ENCODE measurements around the gene OPN3. TPM values are rescaled to one million over a fixed set of nuclear protein-coding genes. Genes with fewer than 3 reads are reported as not detected.

Gene OPN3
- total RNA-seq, 3 donors from 2014 or later = 12.0 to 22.4 (median 16.1) TPM

DNA sequence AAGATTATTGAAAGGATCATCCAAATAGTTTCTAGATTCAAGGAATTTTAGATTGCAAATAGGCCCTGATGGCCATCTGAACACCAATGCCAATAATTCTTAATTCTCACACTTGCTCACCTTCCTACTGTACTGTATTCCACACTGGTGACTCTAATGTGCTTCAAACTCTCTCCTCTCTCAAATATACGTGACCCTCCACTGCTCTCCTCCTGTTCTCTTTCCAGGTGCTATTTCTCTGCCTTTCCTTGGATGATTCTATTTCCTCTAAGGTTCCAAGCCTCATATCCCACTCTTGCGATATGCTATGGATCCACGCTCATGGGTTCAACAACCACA is 79.4 kb downstream of the OPN3 start:
- Histone ChIP-seq H3K4me3 (no peak overlapping the region), H3K4me1 (no peaks in the 10 kb centered on the region), H3K27ac (no peak overlapping the region), H3K9me3 (no peaks in the 10 kb centered on the region), H3K36me3 (no peaks in the 10 kb centered on the region), H3K27me3 (no peaks in the 10 kb centered on the region)
- no peak for DNase-seq (ENCODE audit: low spot score in 2 of 2)
- TF ChIP-seq, protein P1, sequence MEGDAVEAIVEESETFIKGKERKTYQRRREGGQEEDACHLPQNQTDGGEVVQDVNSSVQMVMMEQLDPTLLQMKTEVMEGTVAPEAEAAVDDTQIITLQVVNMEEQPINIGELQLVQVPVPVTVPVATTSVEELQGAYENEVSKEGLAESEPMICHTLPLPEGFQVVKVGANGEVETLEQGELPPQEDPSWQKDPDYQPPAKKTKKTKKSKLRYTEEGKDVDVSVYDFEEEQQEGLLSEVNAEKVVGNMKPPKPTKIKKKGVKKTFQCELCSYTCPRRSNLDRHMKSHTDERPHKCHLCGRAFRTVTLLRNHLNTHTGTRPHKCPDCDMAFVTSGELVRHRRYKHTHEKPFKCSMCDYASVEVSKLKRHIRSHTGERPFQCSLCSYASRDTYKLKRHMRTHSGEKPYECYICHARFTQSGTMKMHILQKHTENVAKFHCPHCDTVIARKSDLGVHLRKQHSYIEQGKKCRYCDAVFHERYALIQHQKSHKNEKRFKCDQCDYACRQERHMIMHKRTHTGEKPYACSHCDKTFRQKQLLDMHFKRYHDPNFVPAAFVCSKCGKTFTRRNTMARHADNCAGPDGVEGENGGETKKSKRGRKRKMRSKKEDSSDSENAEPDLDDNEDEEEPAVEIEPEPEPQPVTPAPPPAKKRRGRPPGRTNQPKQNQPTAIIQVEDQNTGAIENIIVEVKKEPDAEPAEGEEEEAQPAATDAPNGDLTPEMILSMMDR (IDR thresholded peaks at IDR 0.05) = no peak
- no peak for TF ChIP-seq POLR2A (IDR thresholded peaks at IDR 0.05)
- no peak for TF ChIP-seq POLR2AphosphoS5 (IDR thresholded peaks at IDR 0.05)
- intact Hi-C loops (cut with DNase I; ENCODE audit: low total_unique reads) = no loop called here

DNA sequence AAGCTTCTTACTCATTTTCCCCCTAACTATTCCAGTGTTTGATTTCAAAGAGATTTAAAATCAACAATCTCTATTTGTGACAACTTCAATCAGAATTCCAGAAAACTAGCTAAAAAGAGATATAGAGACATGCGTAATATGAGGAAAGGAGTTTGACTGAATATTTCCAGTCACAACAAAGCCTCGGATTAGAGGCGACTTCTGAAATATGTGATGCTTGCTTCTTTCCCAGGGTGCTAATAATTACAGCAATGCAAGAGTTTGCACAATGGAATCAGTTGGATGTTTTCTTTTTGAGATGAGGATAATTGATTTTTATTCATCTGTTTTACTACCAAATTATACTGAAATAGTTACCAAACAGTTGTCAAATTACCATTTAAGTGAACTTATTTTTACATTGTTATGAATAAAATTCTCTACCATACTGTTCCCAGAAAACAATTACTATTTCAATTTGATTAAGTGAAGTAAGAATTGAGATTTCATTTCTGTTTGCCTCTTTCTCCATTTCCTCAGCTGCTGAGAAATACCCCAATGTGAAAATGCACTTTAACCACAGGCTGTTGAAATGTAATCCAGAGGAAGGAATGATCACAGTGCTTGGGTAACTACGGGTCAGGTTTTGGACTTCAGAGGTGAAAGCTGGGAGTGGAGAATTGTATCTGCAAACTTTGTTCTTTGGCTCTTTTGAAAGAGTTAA is 79.9 kb downstream of the OPN3 start:
- TF ChIP-seq POLR2A (IDR thresholded peaks at IDR 0.05) (no peak), POLR2AphosphoS5 (IDR thresholded peaks at IDR 0.05) (no peak)
- TF ChIP-seq, protein P1 (IDR thresholded peaks at IDR 0.05) = no peak
- Histone ChIP-seq H3K9me3 (no peaks in the 10 kb centered on the region), H3K4me3 (no peak overlapping the region), H3K27me3 (no peaks in the 10 kb centered on the region), H3K4me1 (no peaks in the 10 kb centered on the region), H3K36me3 (no peaks in the 10 kb centered on the region), H3K27ac (no peak overlapping the region)
- intact Hi-C loops (cut with DNase I; ENCODE audit: low total_unique reads) = no loop called here
- no peak for DNase-seq (ENCODE audit: low spot score in 2 of 2)

DNA sequence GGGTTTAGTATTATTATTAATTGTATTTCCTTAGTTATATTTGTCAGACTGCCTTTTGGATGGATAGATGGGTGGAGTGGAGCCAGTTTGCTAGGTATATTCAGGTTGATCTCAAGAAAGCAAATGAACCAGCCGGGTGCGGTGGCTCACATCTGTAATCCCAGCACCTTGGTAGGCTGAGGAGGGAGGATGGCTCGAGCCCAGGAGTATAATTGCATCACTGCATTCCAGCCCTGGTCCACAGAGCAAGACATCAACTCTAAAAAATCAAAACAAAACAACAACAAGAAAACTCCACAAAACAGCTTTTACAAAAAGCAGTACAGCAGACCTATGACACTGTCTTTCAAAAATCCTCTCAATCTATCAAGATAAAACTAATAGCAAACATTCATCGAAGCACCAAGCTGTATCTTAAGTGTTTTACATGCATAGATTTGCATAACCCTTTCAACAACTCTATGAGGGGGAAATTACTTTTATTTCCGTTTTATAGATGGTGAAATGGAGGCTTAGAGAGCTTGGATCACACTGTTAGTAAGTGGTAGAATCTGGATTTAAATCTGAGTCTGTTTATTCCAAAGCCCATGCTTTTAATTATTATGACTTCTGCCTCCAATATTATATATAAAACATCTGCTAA is 82.5 kb downstream of the OPN3 start:
- H3K4me3 ChIP-seq = no peak overlapping the region
- H3K36me3 ChIP-seq = no peaks in the 10 kb centered on the region
- no peaks in the 10 kb centered on the region for H3K9me3 ChIP-seq
- intact Hi-C loops (cut with DNase I; ENCODE audit: low total_unique reads) = no loop called here
- no peak for DNase-seq (ENCODE audit: low spot score in 2 of 2)
- H3K27ac ChIP-seq = no peak overlapping the region
- H3K27me3 ChIP-seq = no peaks in the 10 kb centered on the region
- H3K4me1 ChIP-seq = no peaks in the 10 kb centered on the region
- TF ChIP-seq POLR2A (IDR thresholded peaks at IDR 0.05) = no peak
- TF ChIP-seq POLR2AphosphoS5 (IDR thresholded peaks at IDR 0.05) = no peak
- TF ChIP-seq, protein P1 (IDR thresholded peaks at IDR 0.05) = no peak

DNA sequence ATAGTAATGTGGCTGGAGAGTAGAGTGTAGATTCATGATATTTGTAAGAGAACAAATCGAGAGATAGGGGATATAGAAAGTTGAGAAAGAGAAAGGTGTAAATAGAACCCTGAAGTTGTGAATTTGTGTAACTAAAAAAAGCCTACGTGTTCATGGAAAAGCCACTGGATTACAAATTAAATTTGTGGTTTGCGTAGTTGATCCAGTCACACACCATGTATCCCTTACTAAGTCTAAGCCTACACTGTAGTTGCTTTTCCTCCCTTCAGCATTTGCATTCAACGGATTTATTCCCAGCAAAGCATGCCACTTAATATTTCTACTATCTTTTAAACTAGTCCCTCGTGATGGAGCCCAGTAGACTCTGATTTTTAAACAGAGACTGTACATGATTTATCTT is 83.1 kb downstream of the OPN3 start:
- H3K27ac ChIP-seq = no peak overlapping the region
- no peak overlapping the region for H3K4me3 ChIP-seq
- no peaks in the 10 kb centered on the region for H3K27me3 ChIP-seq
- no peaks in the 10 kb centered on the region for H3K4me1 ChIP-seq
- no peaks in the 10 kb centered on the region for H3K9me3 ChIP-seq
- no peak for DNase-seq (ENCODE audit: low spot score in 2 of 2)
- TF ChIP-seq POLR2A (IDR thresholded peaks at IDR 0.05) = no peak
- TF ChIP-seq POLR2AphosphoS5 (IDR thresholded peaks at IDR 0.05) = no peak
- TF ChIP-seq, protein P1 (IDR thresholded peaks at IDR 0.05) = no peak
- no peaks in the 10 kb centered on the region for H3K36me3 ChIP-seq
- intact Hi-C loops (cut with DNase I; ENCODE audit: low total_unique reads) = no loop called here

DNA sequence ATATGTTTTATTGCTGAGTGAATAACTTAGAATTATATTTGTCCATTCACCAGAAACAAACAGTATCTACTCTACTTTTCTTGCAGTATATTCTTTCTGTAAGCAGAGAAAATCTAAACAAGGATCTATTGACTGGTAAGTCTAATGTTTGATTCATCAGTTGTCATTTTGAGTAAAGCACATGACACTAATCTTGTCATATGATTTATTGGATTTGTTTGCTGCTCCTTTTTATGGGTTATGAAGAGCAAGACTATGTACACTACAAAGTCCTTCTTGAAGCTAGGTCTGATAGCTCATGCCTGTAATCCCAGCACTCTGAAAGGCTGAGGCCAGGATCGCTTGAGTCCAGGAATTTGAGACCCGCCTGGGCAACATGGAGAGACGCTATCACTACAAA is 84.6 kb downstream of the OPN3 start:
- DNase-seq (ENCODE audit: low spot score in 2 of 2) = no peak
- no peak overlapping the region for H3K27ac ChIP-seq
- no peaks in the 10 kb centered on the region for H3K27me3 ChIP-seq
- TF ChIP-seq POLR2AphosphoS5 (IDR thresholded peaks at IDR 0.05) (no peak), POLR2A (IDR thresholded peaks at IDR 0.05) (no peak)
- TF ChIP-seq, protein P1 (IDR thresholded peaks at IDR 0.05) = no peak
- H3K4me3 ChIP-seq = no peak overlapping the region
- no peaks in the 10 kb centered on the region for H3K9me3 ChIP-seq
- intact Hi-C loops (cut with DNase I; ENCODE audit: low total_unique reads) = no loop called here
- H3K4me1 ChIP-seq = no peaks in the 10 kb centered on the region
- H3K36me3 ChIP-seq = no peaks in the 10 kb centered on the region

All from breast epithelium (tissue), 4 donors.